IPS-18a (cell line): ENCODE measurements around the gene PPIB.

Source experiments
- H3K27ac ChIP-seq: one replicate; pipeline ENCODE4 v1.5.1; 2013; ENCODE audit warnings: low read length
- H3K27me3 ChIP-seq: one replicate; pipeline ENCODE4 v1.6.1; 2013; ENCODE audit warnings: mild to moderate bottlenecking, low read length; ENCODE audit not compliant: control insufficient read depth, insufficient read depth
- H3K36me3 ChIP-seq: one replicate; pipeline ENCODE4 v1.6.1; 2013; ENCODE audit warnings: low read depth, low read length; ENCODE audit not compliant: control insufficient read depth
- H3K4me1 ChIP-seq: one replicate; pipeline ENCODE4 v1.6.1; 2013; ENCODE audit warnings: low read depth, low read length; ENCODE audit not compliant: control insufficient read depth
- H3K4me3 ChIP-seq: one replicate; pipeline ENCODE4 v1.5.1; 2013; ENCODE audit warnings: low read length
- H3K9ac ChIP-seq: one replicate; pipeline ENCODE4 v1.6.1; 2013; ENCODE audit warnings: mild to moderate bottlenecking, low read length, moderate library complexity
- H3K9me3 ChIP-seq: one replicate; pipeline ENCODE4 v1.6.1; 2013; ENCODE audit warnings: low read depth, low read length; ENCODE audit not compliant: control insufficient read depth

PPIB gene

GRCh38 chr15:64182859-64183370 lies 20.1 kb upstream of the PPIB start:
- no peak overlapping the region for H3K4me3 ChIP-seq
- no peaks in the 10 kb centered on the region for H3K27me3 ChIP-seq
- H3K27ac ChIP-seq, result no peak overlapping the region
- H3K9ac ChIP-seq, result no peak overlapping the region
- peaks cover 2% of the 10 kb centered on the region for H3K36me3 ChIP-seq
- no peaks in the 10 kb centered on the region for H3K9me3 ChIP-seq
- no peaks in the 10 kb centered on the region for H3K4me1 ChIP-seq

GRCh38 chr15:64180235-64180824 lies 17.5 kb upstream of the PPIB start:
- no peak overlapping the region for H3K27ac ChIP-seq
- no peaks in the 10 kb centered on the region for H3K27me3 ChIP-seq
- no peaks in the 10 kb centered on the region for H3K9me3 ChIP-seq
- no peaks in the 10 kb centered on the region for H3K4me1 ChIP-seq
- H3K4me3 ChIP-seq, result no peak overlapping the region
- no peak overlapping the region for H3K9ac ChIP-seq
- H3K36me3 ChIP-seq, result peaks cover 2% of the 10 kb centered on the region

- Histone ChIP-seq H3K4me3 (no peak overlapping the region), H3K36me3 (peaks cover 3% of the 10 kb centered on the region), H3K27ac (no peak overlapping the region), H3K27me3 (no peaks in the 10 kb centered on the region), H3K9ac (no peak overlapping the region), H3K9me3 (no peaks in the 10 kb centered on the region), H3K4me1 (peaks cover 18% of the 10 kb centered on the region)
These were observed 3.5 kb upstream of the PPIB start for GRCh38 chr15:64166102-64166890.

GRCh38 chr15:64164436-64164835 lies 1.6 kb upstream of the PPIB start:
- Histone ChIP-seq H3K9me3 (no peaks in the 10 kb centered on the region), H3K9ac (no peak overlapping the region), H3K4me1 (peaks cover 18% of the 10 kb centered on the region), H3K36me3 (peaks cover 13% of the 10 kb centered on the region), H3K27me3 (no peaks in the 10 kb centered on the region), H3K27ac (no peak overlapping the region), H3K4me3 (no peak overlapping the region)

GRCh38 chr15:64163659-64164362 lies 989 bp upstream of the PPIB start:
- Histone ChIP-seq H3K36me3 (peaks cover 19% of the 10 kb centered on the region), H3K9ac (no peak overlapping the region), H3K27ac (no peak overlapping the region), H3K4me1 (peaks cover 18% of the 10 kb centered on the region), H3K9me3 (no peaks in the 10 kb centered on the region), H3K4me3 (peak overlapping the region; percentile 34), H3K27me3 (no peaks in the 10 kb centered on the region)

GRCh38 chr15:64162478-64162868 lies 349 bp downstream of the PPIB start:
- Histone ChIP-seq H3K4me3 (peak overlapping the region; percentile 98), H3K27ac (peak overlapping the region; percentile 50), H3K27me3 (no peaks in the 10 kb centered on the region), H3K36me3 (peaks cover 32% of the 10 kb centered on the region), H3K9ac (peak overlapping the region; percentile 94), H3K4me1 (peaks cover 18% of the 10 kb centered on the region), H3K9me3 (no peaks in the 10 kb centered on the region)

- Histone ChIP-seq H3K4me1 (peaks cover 18% of the 10 kb centered on the region), H3K27me3 (no peaks in the 10 kb centered on the region), H3K36me3 (peaks cover 38% of the 10 kb centered on the region), H3K4me3 (peak overlapping the region; percentile 98), H3K9me3 (no peaks in the 10 kb centered on the region), H3K9ac (peak overlapping the region; percentile 94), H3K27ac (peak overlapping the region; percentile 50)
These were observed 939 bp downstream of the PPIB start for GRCh38 chr15:64161688-64162477.

- no peak overlapping the region for H3K27ac ChIP-seq
- H3K9me3 ChIP-seq, result no peaks in the 10 kb centered on the region
- H3K9ac ChIP-seq, result no peak overlapping the region
- peaks cover 58% of the 10 kb centered on the region for H3K36me3 ChIP-seq
- no peak overlapping the region for H3K4me3 ChIP-seq
- peaks cover 11% of the 10 kb centered on the region for H3K4me1 ChIP-seq
- no peaks in the 10 kb centered on the region for H3K27me3 ChIP-seq
These were observed 4.3 kb downstream of the PPIB start for GRCh38 chr15:64158363-64159134.

- H3K9me3 ChIP-seq, result no peaks in the 10 kb centered on the region
- peaks cover 8% of the 10 kb centered on the region for H3K27me3 ChIP-seq
- H3K27ac ChIP-seq, result no peak overlapping the region
- H3K4me3 ChIP-seq, result no peak overlapping the region
- H3K9ac ChIP-seq, result no peak overlapping the region
- peaks cover 15% of the 10 kb centered on the region for H3K4me1 ChIP-seq
- peaks cover 58% of the 10 kb centered on the region for H3K36me3 ChIP-seq
These were observed 5.2 kb downstream of the PPIB start for GRCh38 chr15:64157599-64158125.

- Histone ChIP-seq H3K9ac (no peak overlapping the region), H3K4me1 (peaks cover 12% of the 10 kb centered on the region), H3K4me3 (no peak overlapping the region), H3K27ac (no peak overlapping the region), H3K9me3 (no peaks in the 10 kb centered on the region), H3K27me3 (peaks cover 17% of the 10 kb centered on the region), H3K36me3 (peaks cover 57% of the 10 kb centered on the region)
These were observed 6.0 kb downstream of the PPIB start for GRCh38 chr15:64156652-64157331.
